Measurements from ENCODE around the gene CALML6.

The CALML6 gene

GRCh38 chr1:1954015-1954414, 39.0 kb downstream of the CALML6 start:
- no peaks in the 10 kb centered on the region for H3K4me1 ChIP-seq (ENCODE audit: insufficient read depth, low read length, poor library complexity, severe bottlenecking)
- no peaks in the 10 kb centered on the region for H3K36me3 ChIP-seq (ENCODE audit: insufficient read depth, low read length)
- H3K27me3 ChIP-seq (ENCODE audit: insufficient read depth, low read length, poor library complexity, severe bottlenecking), result no peaks in the 10 kb centered on the region
- H3K79me2 ChIP-seq (ENCODE audit: insufficient read depth, low read length), result no peaks in the 10 kb centered on the region
- TF ChIP-seq EZH2phosphoT487 (IDR thresholded peaks at IDR 0.05; ENCODE audit: borderline replicate concordance), result no peak
- TF ChIP-seq, protein P1, sequence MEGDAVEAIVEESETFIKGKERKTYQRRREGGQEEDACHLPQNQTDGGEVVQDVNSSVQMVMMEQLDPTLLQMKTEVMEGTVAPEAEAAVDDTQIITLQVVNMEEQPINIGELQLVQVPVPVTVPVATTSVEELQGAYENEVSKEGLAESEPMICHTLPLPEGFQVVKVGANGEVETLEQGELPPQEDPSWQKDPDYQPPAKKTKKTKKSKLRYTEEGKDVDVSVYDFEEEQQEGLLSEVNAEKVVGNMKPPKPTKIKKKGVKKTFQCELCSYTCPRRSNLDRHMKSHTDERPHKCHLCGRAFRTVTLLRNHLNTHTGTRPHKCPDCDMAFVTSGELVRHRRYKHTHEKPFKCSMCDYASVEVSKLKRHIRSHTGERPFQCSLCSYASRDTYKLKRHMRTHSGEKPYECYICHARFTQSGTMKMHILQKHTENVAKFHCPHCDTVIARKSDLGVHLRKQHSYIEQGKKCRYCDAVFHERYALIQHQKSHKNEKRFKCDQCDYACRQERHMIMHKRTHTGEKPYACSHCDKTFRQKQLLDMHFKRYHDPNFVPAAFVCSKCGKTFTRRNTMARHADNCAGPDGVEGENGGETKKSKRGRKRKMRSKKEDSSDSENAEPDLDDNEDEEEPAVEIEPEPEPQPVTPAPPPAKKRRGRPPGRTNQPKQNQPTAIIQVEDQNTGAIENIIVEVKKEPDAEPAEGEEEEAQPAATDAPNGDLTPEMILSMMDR (conservative IDR thresholded peaks at IDR 0.05; ENCODE audit: low read length), result no peak
- no peaks in the 10 kb centered on the region for H3F3A ChIP-seq (ENCODE audit: low read depth)
- no peaks in the 10 kb centered on the region for H3K9me3 ChIP-seq (ENCODE audit: insufficient read depth, low read depth, low read length)
- no peak overlapping the region for H3K9ac ChIP-seq (ENCODE audit: low read depth, low read length, poor library complexity, severe bottlenecking)
- H3K4me2 ChIP-seq (ENCODE audit: low read depth, low read length, poor library complexity, severe bottlenecking), result no peak overlapping the region
- no peak overlapping the region for H2AFZ ChIP-seq (ENCODE audit: low read length)
- no peaks in the 10 kb centered on the region for H4K20me1 ChIP-seq (ENCODE audit: insufficient read depth, low read length, poor library complexity, severe bottlenecking)
- H3K4me3 ChIP-seq (ENCODE audit: low read length, poor library complexity, severe bottlenecking), result no peak overlapping the region
- no peaks in the 10 kb centered on the region for H3K9me2 ChIP-seq (replicated peaks; ENCODE audit: low read depth, low read length)

GRCh38 chr1:1954831-1955441, 39.9 kb downstream of the CALML6 start:
- Histone ChIP-seq H3K27me3 (ENCODE audit: insufficient read depth, low read length, poor library complexity, severe bottlenecking) (no peaks in the 10 kb centered on the region), H3K4me3 (ENCODE audit: low read length, poor library complexity, severe bottlenecking) (no peak overlapping the region), H3K9me3 (ENCODE audit: insufficient read depth, low read depth, low read length) (no peaks in the 10 kb centered on the region), H2AFZ (ENCODE audit: low read length) (no peak overlapping the region), H3K9me2 (replicated peaks; ENCODE audit: low read depth, low read length) (no peaks in the 10 kb centered on the region), H3K4me2 (ENCODE audit: low read depth, low read length, poor library complexity, severe bottlenecking) (no peak overlapping the region), H3K4me1 (ENCODE audit: insufficient read depth, low read length, poor library complexity, severe bottlenecking) (no peaks in the 10 kb centered on the region), H3F3A (ENCODE audit: low read depth) (no peaks in the 10 kb centered on the region), H4K20me1 (ENCODE audit: insufficient read depth, low read length, poor library complexity, severe bottlenecking) (no peaks in the 10 kb centered on the region), H3K36me3 (ENCODE audit: insufficient read depth, low read length) (no peaks in the 10 kb centered on the region), H3K79me2 (ENCODE audit: insufficient read depth, low read length) (no peaks in the 10 kb centered on the region), H3K9ac (ENCODE audit: low read depth, low read length, poor library complexity, severe bottlenecking) (no peak overlapping the region)
- TF ChIP-seq, protein P1 (conservative IDR thresholded peaks at IDR 0.05; ENCODE audit: low read length), result no peak
- no peak for TF ChIP-seq EZH2phosphoT487 (IDR thresholded peaks at IDR 0.05; ENCODE audit: borderline replicate concordance)

GRCh38 chr1:1955621-1956094, 40.6 kb downstream of the CALML6 start:
- no peaks in the 10 kb centered on the region for H3K36me3 ChIP-seq (ENCODE audit: insufficient read depth, low read length)
- no peaks in the 10 kb centered on the region for H4K20me1 ChIP-seq (ENCODE audit: insufficient read depth, low read length, poor library complexity, severe bottlenecking)
- no peak overlapping the region for H3K4me2 ChIP-seq (ENCODE audit: low read depth, low read length, poor library complexity, severe bottlenecking)
- no peak for TF ChIP-seq EZH2phosphoT487 (IDR thresholded peaks at IDR 0.05; ENCODE audit: borderline replicate concordance)
- TF ChIP-seq, protein P1 (conservative IDR thresholded peaks at IDR 0.05; ENCODE audit: low read length), result no peak
- H3F3A ChIP-seq (ENCODE audit: low read depth), result no peaks in the 10 kb centered on the region
- H3K9ac ChIP-seq (ENCODE audit: low read depth, low read length, poor library complexity, severe bottlenecking), result no peak overlapping the region
- H3K4me3 ChIP-seq (ENCODE audit: low read length, poor library complexity, severe bottlenecking), result no peak overlapping the region
- H3K9me2 ChIP-seq (replicated peaks; ENCODE audit: low read depth, low read length), result no peaks in the 10 kb centered on the region
- H3K27me3 ChIP-seq (ENCODE audit: insufficient read depth, low read length, poor library complexity, severe bottlenecking), result no peaks in the 10 kb centered on the region
- no peaks in the 10 kb centered on the region for H3K79me2 ChIP-seq (ENCODE audit: insufficient read depth, low read length)
- H2AFZ ChIP-seq (ENCODE audit: low read length), result no peak overlapping the region
- peaks cover 4% of the 10 kb centered on the region for H3K4me1 ChIP-seq (ENCODE audit: insufficient read depth, low read length, poor library complexity, severe bottlenecking)
- H3K9me3 ChIP-seq (ENCODE audit: insufficient read depth, low read depth, low read length), result no peaks in the 10 kb centered on the region
